NCI-H774 (cell line): ENCODE data around the gene ACADS.

Experiments
- DNase-seq: peaks from one replicate; lab custom pipeline; 2025; lab: John Stamatoyannopoulos, UW

The ACADS gene

GRCh38 chr12:120700886-120701285 is 24.7 kb upstream of the ACADS start:
- no peak for DNase-seq

DNA sequence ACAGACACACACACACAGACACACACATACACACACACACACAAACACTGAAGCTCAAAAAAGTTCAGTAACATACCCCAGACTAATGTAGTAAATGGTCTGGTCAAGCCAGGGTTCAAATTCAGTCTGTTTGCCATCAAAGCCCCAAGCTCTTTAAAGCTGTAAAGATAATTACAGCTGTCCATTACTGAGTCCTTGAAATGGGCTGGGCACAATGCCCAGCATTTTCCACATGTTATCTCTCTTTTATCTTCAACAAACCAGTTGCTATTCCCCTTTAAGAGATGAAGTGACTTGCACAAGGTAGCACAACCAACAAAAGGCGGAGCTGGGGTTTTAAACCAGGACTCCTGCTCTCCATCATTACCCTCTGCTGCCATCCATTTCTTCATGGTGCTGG is 23.0 kb upstream of the ACADS start:
- DNase-seq, result peak; percentile 23

- DNase-seq, result no peak
Measured at GRCh38 chr12:120703311-120703942, 22.2 kb upstream of the ACADS start.

GRCh38 chr12:120705618-120706017 is 20.0 kb upstream of the ACADS start:
- DNase-seq, result no peak

GRCh38 chr12:120706029-120706428 is 19.6 kb upstream of the ACADS start:
- no peak for DNase-seq

DNA sequence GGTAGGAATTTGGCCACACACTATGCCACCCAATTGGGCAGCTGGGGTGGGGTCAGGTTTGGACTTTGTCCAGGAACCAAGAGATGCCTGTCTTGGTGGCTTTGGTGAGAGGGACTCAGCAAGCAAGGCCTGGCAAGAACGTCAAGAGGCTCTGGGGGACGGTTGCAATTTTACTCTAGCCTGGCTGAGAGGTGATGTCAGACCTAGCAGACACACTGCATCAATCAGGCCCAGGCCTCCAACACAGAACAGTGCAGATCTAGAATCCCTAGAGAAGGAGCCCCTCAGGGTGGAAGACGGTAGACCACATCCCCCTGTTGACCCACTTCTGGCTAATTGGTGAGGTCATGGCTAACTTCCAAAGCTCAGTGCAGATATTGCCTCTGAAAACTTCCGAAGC is 17.0 kb upstream of the ACADS start:
- DNase-seq, result no peak

DNA sequence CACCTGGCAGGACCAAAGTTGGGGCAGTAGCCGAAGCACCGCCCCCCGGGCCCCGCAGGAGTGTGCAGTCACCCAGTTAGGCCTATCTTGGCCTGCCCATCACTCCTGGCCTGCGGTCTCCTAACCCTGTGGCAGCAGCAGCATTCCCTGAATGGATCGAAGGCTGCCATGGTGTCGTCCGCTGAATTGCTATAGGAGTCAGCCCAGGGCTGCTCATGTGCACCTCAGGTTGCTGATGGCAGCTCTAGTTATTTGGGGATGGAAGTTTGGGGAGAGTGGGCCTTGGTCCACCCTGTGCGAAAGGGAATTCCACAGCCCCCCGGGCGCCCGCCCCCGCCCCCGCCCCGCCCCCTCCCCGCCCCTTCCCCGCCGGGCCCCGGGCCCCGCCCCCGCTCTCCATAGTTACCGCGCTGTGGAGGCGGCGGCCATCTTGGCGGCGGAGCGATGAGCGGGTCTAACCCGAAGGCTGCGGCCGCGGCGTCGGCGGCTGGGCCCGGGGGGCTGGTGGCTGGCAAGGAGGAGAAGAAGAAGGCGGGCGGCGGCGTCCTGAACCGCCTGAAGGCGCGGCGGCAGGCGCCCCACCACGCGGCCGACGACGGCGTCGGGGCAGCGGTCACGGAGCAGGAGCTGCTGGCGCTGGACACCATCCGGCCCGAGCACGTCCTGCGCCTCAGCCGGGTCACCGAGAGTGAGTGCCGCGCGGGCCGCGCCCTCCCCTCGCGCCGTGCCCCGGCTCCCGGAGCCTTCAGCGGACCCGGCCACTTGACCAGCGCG is 15.4 kb upstream of the ACADS start, which contains the start of gene UNC119B:
Gene UNC119B (plus strand): TSS at position 428 of the 774 bp plus-strand sequence. CDS start 17 bp downstream, at position 445.
- DNase-seq, result peak; percentile 52

- no peak for DNase-seq
Measured at GRCh38 chr12:120710805-120711296, 14.8 kb upstream of the ACADS start.

- DNase-seq, result no peak
Measured at GRCh38 chr12:120711411-120711810, 14.2 kb upstream of the ACADS start.

DNA sequence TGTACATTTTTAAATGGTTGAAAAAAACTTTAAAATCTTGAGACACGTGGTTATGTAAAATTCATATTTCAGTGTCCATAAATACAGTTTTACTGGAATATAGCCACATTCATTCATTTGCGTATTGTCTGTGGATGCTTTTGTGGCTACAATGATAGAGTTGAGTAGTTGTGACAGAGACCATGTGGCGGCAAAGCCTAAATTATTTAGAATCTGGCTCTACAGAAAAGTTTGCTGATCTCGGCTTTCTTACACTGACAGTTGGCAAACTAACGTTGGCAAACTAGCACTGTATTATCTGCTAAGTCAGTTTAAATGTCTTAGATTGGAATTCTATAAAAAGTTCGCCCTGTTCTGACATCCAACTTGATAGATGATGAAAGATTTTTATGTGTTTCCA is 13.0 kb upstream of the ACADS start:
- DNase-seq, result no peak

DNA sequence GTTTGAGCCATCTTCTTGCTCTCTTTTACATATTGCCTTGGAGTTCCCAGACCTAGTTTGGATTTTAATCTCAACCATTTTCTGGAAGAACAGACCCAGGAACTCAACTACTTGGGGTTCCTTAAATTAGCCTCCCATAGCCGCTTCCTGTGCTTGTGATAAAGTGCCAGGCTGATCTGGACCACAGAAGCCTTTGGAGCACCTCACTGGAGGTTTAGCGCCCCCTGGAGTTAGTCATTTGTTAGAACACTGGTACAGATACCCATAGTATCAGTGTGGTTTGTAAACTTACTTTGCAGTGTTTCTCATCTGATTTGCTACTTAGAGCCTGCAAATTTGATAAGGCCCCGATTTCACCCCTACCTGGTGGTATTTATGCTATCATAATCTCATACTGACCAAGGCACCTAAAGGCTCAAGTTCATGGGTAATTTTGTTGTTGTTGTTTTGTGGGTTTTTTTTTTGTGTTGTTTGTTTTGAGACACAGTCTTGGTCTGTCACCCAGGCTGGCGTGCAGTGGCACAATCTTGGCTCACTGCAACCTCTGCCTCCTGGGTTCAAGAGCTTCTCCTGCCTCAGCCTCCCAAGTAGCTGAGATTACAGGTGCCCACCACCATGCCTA is 11.7 kb upstream of the ACADS start:
- DNase-seq, result peak; percentile 68

DNA sequence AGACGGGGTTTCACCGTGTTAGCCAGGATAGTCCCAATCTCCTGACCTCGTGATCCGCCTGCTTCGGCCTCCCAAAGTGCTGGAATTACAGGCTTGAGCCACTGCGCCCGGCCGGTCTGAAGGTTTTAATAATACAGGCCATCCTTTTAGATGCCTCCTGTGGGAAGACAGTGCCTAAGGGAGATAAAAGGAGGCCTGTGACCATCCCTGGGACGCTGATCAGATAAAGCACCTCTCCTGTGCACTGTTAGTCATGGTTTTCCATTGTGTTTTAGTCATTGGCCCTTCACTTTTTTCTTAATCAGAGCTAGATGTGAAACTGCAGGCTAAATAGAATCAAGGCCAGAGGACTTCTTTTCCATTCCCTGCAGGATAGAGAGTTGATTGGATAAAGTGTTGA is 7.6 kb upstream of the ACADS start:
- DNase-seq, result no peak

- DNase-seq, result no peak
Measured at GRCh38 chr12:120719072-120719471, 6.6 kb upstream of the ACADS start.

GRCh38 chr12:120719496-120720233 is 6.0 kb upstream of the ACADS start:
- no peak for DNase-seq

DNA sequence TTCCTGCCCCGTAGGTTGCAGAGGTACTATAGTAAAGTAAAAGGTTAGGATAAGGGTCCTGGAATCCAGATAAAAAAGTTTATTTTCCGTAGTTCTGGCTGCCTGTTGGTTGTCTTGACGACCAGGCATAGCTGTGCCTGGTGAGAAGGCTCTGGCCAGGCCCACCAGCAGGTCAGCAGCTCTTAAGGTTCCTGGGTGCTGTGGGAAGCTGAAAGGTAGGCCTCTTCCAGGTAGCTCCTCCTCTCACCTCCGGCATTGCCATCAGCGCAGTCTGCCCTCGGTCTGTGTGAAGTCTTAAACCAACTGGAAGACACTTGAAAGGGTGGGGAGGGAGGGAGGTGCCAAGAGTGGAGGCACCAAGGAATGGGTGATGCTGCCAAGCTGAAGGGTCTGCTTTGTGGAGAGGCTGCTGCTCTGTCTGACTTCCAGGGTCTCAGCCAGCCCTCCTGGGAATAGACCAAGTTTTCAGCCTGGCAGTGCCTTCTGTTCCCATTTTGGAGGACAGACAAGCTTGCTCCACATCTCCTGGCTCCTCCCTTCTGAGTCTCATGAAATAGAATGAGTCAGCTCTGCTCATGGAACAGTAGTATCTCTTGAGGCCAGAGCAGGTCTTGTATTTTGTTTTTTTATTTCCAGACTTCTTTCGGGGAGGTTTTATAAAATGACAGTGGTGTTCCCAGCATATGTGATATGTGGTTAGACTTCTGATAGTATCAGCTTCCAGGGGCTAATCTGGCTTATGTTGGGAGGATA is 5.2 kb upstream of the ACADS start:
- DNase-seq, result no peak

GRCh38 chr12:120720987-120721801 is 4.4 kb upstream of the ACADS start:
- no peak for DNase-seq

DNA sequence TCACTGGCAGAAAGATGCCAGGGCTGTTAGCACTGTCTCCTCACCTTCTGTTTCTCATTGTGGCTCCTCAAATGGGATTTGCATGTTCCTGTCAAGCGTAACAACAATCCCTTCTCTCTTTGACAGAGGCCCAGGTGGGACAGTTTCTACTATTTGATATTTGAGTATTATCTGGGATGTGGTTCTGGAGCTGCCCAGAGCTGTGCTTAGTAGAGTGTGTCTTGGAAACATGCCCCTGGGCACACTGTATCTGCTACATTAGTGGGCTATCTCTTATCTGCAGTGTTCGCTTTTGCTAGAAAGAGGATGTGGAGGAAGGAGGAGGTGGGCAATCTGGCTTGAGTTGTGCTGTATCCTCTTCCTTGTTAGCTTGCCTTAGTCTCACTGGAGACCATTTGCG is 3.8 kb upstream of the ACADS start:
- DNase-seq, result no peak

GRCh38 chr12:120722784-120723183 is 2.8 kb upstream of the ACADS start:
- no peak for DNase-seq

DNA sequence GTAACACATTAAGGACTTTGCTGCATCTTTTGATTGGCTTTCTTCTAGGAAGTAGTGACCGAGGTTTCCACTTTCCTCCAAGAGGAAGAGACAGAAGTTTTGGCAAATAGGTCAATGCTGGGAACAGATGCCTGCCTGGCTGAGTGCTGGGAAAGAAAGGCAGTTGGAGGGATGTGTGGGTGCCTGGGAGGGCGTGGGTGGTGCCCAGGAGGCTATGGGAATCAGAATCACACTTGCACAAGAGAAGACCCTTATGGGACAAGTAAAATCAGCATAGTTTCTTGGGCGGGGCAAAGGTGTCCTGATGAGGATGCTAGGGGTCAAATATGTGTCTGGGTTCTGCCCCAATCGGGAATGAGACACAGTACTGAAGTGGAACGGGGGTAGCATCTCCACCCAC is 906 bp upstream of the ACADS start:
- DNase-seq, result no peak

DNA sequence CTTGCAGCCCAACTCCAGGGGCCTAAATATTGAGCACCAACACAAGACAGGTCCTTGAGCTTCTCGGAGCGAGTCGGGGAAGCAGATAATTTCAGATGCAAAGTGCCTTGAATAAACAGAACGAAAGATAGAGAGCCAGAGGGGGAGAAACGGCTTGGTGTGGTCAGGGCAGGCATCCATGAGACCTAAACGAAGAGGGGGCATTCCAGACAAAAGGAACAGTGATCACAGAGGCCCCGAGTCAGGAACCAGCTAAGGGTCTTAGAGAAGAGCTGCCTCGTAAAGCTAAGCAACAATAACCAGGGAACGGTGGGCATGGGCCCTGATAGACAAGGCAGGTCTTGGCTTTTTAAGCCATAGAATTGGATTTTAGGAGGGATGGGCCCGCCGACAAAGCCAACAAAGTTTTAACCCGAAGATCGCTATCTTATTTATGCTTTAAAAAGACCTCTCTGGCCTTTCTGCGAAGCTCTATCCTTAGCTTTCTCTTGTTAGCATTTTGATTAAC is 421 bp upstream of the ACADS start:
- DNase-seq, result no peak

DNA sequence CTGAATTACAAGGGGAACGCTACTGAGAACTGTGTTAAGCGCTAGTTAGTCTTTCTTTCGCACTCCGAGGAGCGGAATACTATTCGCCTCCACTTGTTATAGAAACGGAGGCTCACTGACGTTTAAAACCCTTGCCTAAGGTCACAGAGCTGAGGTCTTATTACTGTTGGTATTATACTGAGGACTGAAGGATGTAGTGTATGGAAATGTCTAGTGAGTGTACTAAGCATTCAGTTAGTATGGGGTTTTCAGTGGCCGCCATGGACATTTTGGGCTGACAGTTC is 826 bp downstream of the ACADS start:
- no peak for DNase-seq
